H9 (cell line): ENCODE results near the gene FARS2. TPM values are rescaled to one million over a fixed set of nuclear protein-coding genes. Genes with fewer than 3 reads are reported as not detected.

Experiments used
- DNase-seq: peaks from one replicate; pipeline ENCODE4 v3.0.0-alpha.2; 2017
- H2AFZ ChIP-seq: one replicate; pipeline ENCODE4 v1.6.1; 2013; ENCODE audit warnings: mild to moderate bottlenecking, low read length, control low read depth, moderate library complexity
- H2AK5ac ChIP-seq: 2 replicates; pipeline ENCODE4 v1.6.1; 2013; ENCODE audit warnings: low read length, control low read depth, mixed read lengths; ENCODE audit not compliant: insufficient read length
- H2BK120ac ChIP-seq: one replicate; pipeline ENCODE4 v1.6.1; 2013; ENCODE audit warnings: low read depth, mild to moderate bottlenecking, low read length, control low read depth, inconsistent platforms; ENCODE audit not compliant: poor library complexity, severe bottlenecking
- H2BK12ac ChIP-seq: 2 replicates; pipeline ENCODE4 v1.6.1; 2013; ENCODE audit warnings: low read length, control low read depth, mixed read lengths, low read depth; ENCODE audit not compliant: insufficient read length
- H2BK15ac ChIP-seq: 2 replicates; pipeline ENCODE4 v1.6.1; 2013; ENCODE audit warnings: low read depth, low read length, control low read depth
- H2BK20ac ChIP-seq: one replicate; pipeline ENCODE4 v1.6.1; 2013; ENCODE audit warnings: low read depth, mild to moderate bottlenecking, low read length, control low read depth, inconsistent platforms; ENCODE audit not compliant: poor library complexity, severe bottlenecking
- H2BK5ac ChIP-seq: 2 replicates; pipeline ENCODE4 v1.6.1; 2013; ENCODE audit warnings: low read length, control low read depth, mixed read lengths; ENCODE audit not compliant: insufficient read length
- H3K14ac ChIP-seq: 2 replicates; pipeline ENCODE4 v1.6.1; 2013; ENCODE audit warnings: low read length, control low read depth; ENCODE audit not compliant: insufficient read depth
- H3K18ac ChIP-seq: 2 replicates; pipeline ENCODE4 v1.6.1; 2013; ENCODE audit warnings: low read depth, mild to moderate bottlenecking, mixed read lengths, low read length, control low read depth; ENCODE audit not compliant: insufficient read length
- H3K23ac ChIP-seq: 2 replicates; pipeline ENCODE4 v1.6.1; 2013; ENCODE audit warnings: low read length, control low read depth, mixed read lengths, low read depth; ENCODE audit not compliant: insufficient read length
- H3K23me2 ChIP-seq: 2 replicates; pipeline ENCODE4 v1.6.1; 2013; ENCODE audit warnings: low read depth, mild to moderate bottlenecking, mixed read lengths, low read length, control low read depth; ENCODE audit not compliant: insufficient read length, poor library complexity, severe bottlenecking
- H3K27ac ChIP-seq: 2 replicates; pipeline ENCODE4 v1.5.1; 2013; ENCODE audit warnings: low read length, control low read depth, mixed read lengths, low read depth; ENCODE audit not compliant: insufficient read length
- H3K27me3 ChIP-seq: 2 replicates; pipeline ENCODE4 v1.6.1; 2013; ENCODE audit warnings: low read length, control low read depth, inconsistent platforms; ENCODE audit not compliant: insufficient read depth
- H3K4ac ChIP-seq: 2 replicates; pipeline ENCODE4 v1.6.1; 2013; ENCODE audit warnings: low read depth, mild to moderate bottlenecking, control low read depth, inconsistent platforms, low read length, moderate library complexity
- H3K4me1 ChIP-seq: 2 replicates; pipeline ENCODE4 v1.6.1; 2013; ENCODE audit warnings: low read length, control low read depth, inconsistent platforms; ENCODE audit not compliant: insufficient read depth
- H3K4me2 ChIP-seq: 2 replicates; pipeline ENCODE4 v1.6.1; 2013; ENCODE audit warnings: low read length, control low read depth, mixed read lengths; ENCODE audit not compliant: insufficient read length, insufficient read depth
- H3K56ac ChIP-seq: 2 replicates; pipeline ENCODE4 v1.6.1; 2013; ENCODE audit warnings: low read depth, mild to moderate bottlenecking, mixed read lengths, low read length, control low read depth; ENCODE audit not compliant: insufficient read length
- H3K79me1 ChIP-seq: 2 replicates; pipeline ENCODE4 v1.6.1; 2013; ENCODE audit warnings: low read depth, mild to moderate bottlenecking, moderate library complexity, low read length, control low read depth, inconsistent platforms; ENCODE audit not compliant: insufficient read depth, poor library complexity, severe bottlenecking
- H3K79me2 ChIP-seq: 2 replicates; pipeline ENCODE4 v1.6.1; 2013; ENCODE audit warnings: low read length, control low read depth, inconsistent platforms; ENCODE audit not compliant: insufficient read depth
- H3K9ac ChIP-seq: 2 replicates; pipeline ENCODE4 v1.6.1; 2013; ENCODE audit warnings: low read length, control low read depth, mixed read lengths; ENCODE audit not compliant: insufficient read length; ENCODE audit errors: extremely low read depth
- H3K9me3 ChIP-seq: one replicate; pipeline ENCODE4 v1.6.1; 2013; ENCODE audit warnings: low read depth, low read length, inconsistent platforms; ENCODE audit not compliant: control insufficient read depth
- H3T11ph ChIP-seq: one replicate; pipeline ENCODE4 v1.6.1; 2013; ENCODE audit warnings: mild to moderate bottlenecking, low read length, control low read depth, inconsistent platforms
- H4K20me1 ChIP-seq: one replicate; pipeline ENCODE4 v1.6.1; 2013; ENCODE audit not compliant: control insufficient read depth, insufficient read length, insufficient read depth
- H4K5ac ChIP-seq: 2 replicates; pipeline ENCODE4 v1.6.1; 2013; ENCODE audit warnings: low read depth, mild to moderate bottlenecking, mixed read lengths, low read length, control low read depth; ENCODE audit not compliant: insufficient read length
- H4K8ac ChIP-seq: replicated peaks from 2 replicates; pipeline ENCODE4 v1.6.1; 2013; ENCODE audit warnings: low read length, control low read depth, mixed read lengths, low read depth; ENCODE audit not compliant: insufficient read length
- H4K91ac ChIP-seq: 2 replicates; pipeline ENCODE4 v1.6.1; 2013; ENCODE audit warnings: low read depth, mild to moderate bottlenecking, moderate library complexity, mixed read lengths, low read length, control low read depth; ENCODE audit not compliant: insufficient read length
- H3K27ac Mint-ChIP-seq, 3 experiments: 2 replicates in 2 of 3; 3 replicates in 1 of 3; pipeline ENCODE4 v1.8.0; 2020 to 2021; ENCODE audit warnings: mixed read lengths in 3 of 3, mild to moderate bottlenecking in 1 of 3, moderate library complexity in 1 of 3
- H3K27me3 Mint-ChIP-seq: 2 replicates; pipeline ENCODE4 v1.8.0; 2021; ENCODE audit warnings: low read depth, mild to moderate bottlenecking, moderate library complexity, mixed read lengths
- H3K36me3 Mint-ChIP-seq, 3 experiments: 2 replicates in 2 of 3; 3 replicates in 1 of 3; pipeline ENCODE4 v1.8.0; 2020 to 2021; ENCODE audit warnings: low read depth in 3 of 3, mixed read lengths in 3 of 3; ENCODE audit not compliant: insufficient read depth in 1 of 3
- H3K4me1 Mint-ChIP-seq, 2 experiments: 2 replicates each; pipeline ENCODE4 v1.8.0; 2020; ENCODE audit warnings: mixed read lengths in 2 of 2
- H3K4me3 Mint-ChIP-seq, 2 experiments: 2 replicates in 1 of 2; 3 replicates in 1 of 2; pipeline ENCODE4 v1.8.0; 2020 to 2021; ENCODE audit warnings: mild to moderate bottlenecking in 2 of 2, mixed read lengths in 2 of 2, moderate library complexity in 1 of 2
- H3K9me3 Mint-ChIP-seq, 2 experiments: 2 replicates in 1 of 2; 3 replicates in 1 of 2; pipeline ENCODE4 v1.8.0; 2020; ENCODE audit warnings: mild to moderate bottlenecking in 2 of 2, mixed read lengths in 2 of 2, moderate library complexity in 1 of 2
- CTCF ChIP-seq: fragments of 200-600 bp; sonication (generic); conservative IDR thresholded peaks from 3 replicates; pipeline ENCODE4 v1.8.0; 2021; ENCODE audit warnings: antibody characterized with exemption, mild to moderate bottlenecking
- total RNA-seq: library from RNA; stranded (reverse); gene quantifications from 2 replicates; pipeline ENCODE4 v1.2.1, GENCODE V29; 2021

The FARS2 gene
- total RNA-seq, 1 experiment from 2014 or later, result 8.5 TPM

- Histone ChIP-seq H3K4me2 (no peak overlapping the region), H3K9ac (no peak overlapping the region), H3K23me2 (no peaks in the 10 kb centered on the region), H3K18ac (no peak overlapping the region), H2AFZ (no peak overlapping the region), H3K4me1 (no peaks in the 10 kb centered on the region), H3K23ac (no peak overlapping the region), H4K5ac (no peak overlapping the region), H2AK5ac (no peak overlapping the region), H3K79me2 (no peaks in the 10 kb centered on the region), H2BK5ac (no peak overlapping the region), H3K27ac (no peak overlapping the region), H3T11ph (no peak overlapping the region), H3K14ac (no peak overlapping the region), H3K56ac (no peak overlapping the region), H2BK12ac (no peak overlapping the region), H4K20me1 (no peaks in the 10 kb centered on the region), H2BK20ac (no peak overlapping the region), H2BK15ac (no peak overlapping the region), H2BK120ac (no peak overlapping the region), H4K8ac (no peak overlapping the region), H4K91ac (no peak overlapping the region), H3K9me3 (no peaks in the 10 kb centered on the region), H3K27me3 (no peaks in the 10 kb centered on the region), H3K4ac (no peak overlapping the region), H3K79me1 (no peaks in the 10 kb centered on the region)
- H3K27ac Mint-ChIP-seq, result no peak overlapping the region
- H3K36me3 Mint-ChIP-seq, result no peaks in the 10 kb centered on the region
- H3K4me1 Mint-ChIP-seq, result no peaks in the 10 kb centered on the region
- DNase-seq, result no peak
- no peak overlapping the region for H3K4me3 Mint-ChIP-seq
- no peaks in the 10 kb centered on the region for H3K9me3 Mint-ChIP-seq
- no peaks in the 10 kb centered on the region for H3K27me3 Mint-ChIP-seq
- no peak for TF ChIP-seq CTCF
Measured at GRCh38 chr6:5395719-5396118, 134.4 kb downstream of the FARS2 start.
